ENCODE measurements around the gene AFP. TPM values are rescaled to one million over a fixed set of nuclear protein-coding genes. Genes with fewer than 3 reads are reported as not detected.

AFP gene
- total and polyA plus RNA-seq, 2 of the 13 experiments (the other 11 are each of a cell fraction or from before 2014, with no cell fraction given) = 9,434 to 13,105 TPM

DNA sequence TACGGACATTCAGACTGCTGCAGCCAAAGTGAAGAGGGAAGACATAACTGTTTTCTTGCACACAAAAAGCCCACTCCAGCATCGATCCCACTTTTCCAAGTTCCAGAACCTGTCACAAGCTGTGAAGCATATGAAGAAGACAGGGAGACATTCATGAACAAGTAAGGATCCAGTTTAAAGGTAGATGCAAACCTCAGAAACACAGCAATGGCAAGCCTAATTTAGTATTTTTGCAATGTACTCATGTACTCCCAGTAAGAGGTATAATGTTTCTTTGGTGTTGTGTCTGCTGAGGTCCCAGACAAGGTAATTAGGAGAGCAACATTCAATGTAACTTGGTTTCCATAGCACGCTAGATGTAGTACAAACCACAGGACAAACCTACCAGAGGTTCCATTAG is 4.6 kb downstream of the AFP start (continued):
- TF ChIP-seq, protein P1, sequence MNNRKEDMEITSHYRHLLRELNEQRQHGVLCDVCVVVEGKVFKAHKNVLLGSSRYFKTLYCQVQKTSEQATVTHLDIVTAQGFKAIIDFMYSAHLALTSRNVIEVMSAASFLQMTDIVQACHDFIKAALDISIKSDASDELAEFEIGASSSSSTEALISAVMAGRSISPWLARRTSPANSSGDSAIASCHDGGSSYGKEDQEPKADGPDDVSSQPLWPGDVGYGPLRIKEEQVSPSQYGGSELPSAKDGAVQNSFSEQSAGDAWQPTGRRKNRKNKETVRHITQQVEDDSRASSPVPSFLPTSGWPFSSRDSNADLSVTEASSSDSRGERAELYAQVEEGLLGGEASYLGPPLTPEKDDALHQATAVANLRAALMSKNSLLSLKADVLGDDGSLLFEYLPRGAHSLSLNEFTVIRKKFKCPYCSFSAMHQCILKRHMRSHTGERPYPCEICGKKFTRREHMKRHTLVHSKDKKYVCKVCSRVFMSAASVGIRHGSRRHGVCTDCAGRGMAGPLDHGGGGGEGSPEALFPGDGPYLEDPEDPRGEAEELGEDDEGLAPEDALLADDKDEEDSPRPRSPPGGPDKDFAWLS (CRISPR knock-in tag; IDR thresholded peaks at IDR 0.05; ENCODE audit: borderline replicate concordance) = no peak
- TF ChIP-seq AGO1 (IDR thresholded peaks at IDR 0.05; ENCODE audit: low read depth, low read length, poor library complexity, severe bottlenecking) (no peak), SSRP1 (CRISPR knock-in tag; IDR thresholded peaks at IDR 0.05) (peak; percentile 99; the same call in 1 of the 2 replicates), RAD21 (CRISPR knock-in tag; IDR thresholded peaks at IDR 0.05) (no peak), ZC3H13 (CRISPR knock-in tag; IDR thresholded peaks at IDR 0.05) (0 out of 2 replicates have a peak, but pooled peaks have one; percentile 30), POLR2A (IDR thresholded peaks at IDR 0.05; ENCODE audit: insufficient read depth in 1 of 2, low read depth in 2 of 2, low read length in 2 of 2) (peak; percentile 33 to 69; a peak in 2 of 4 replicates), TBL1XR1 (IDR thresholded peaks at IDR 0.05; ENCODE audit: borderline replicate concordance, low read length, partially characterized antibody) (no peak), RBFOX2 (IDR thresholded peaks at IDR 0.05; ENCODE audit: low read depth, low read length) (peak; percentile 68; the same call in 1 of the 2 replicates), ZNF256 (CRISPR knock-in tag; conservative IDR thresholded peaks at IDR 0.05) (no peak), ZNF772 (CRISPR knock-in tag; IDR thresholded peaks at IDR 0.05) (no peak), ZNF724P (CRISPR knock-in tag; IDR thresholded peaks at IDR 0.05; ENCODE audit: borderline replicate concordance) (no peak), KLF12 (CRISPR knock-in tag; IDR thresholded peaks at IDR 0.05; ENCODE audit: borderline replicate concordance) (no peak), CENPT (CRISPR knock-in tag; IDR thresholded peaks at IDR 0.05; ENCODE audit: low read depth) (no peak), ZNF24 (IDR thresholded peaks at IDR 0.05) (no peak), HIVEP1 (CRISPR knock-in tag; IDR thresholded peaks at IDR 0.05) (no peak), ZNF558 (CRISPR knock-in tag; IDR thresholded peaks at IDR 0.05; ENCODE audit: borderline replicate concordance) (no peak), ZNF350 (CRISPR knock-in tag; IDR thresholded peaks at IDR 0.05; ENCODE audit: borderline replicate concordance, low read depth) (no peak), SNAI1 (CRISPR knock-in tag; IDR thresholded peaks at IDR 0.05; ENCODE audit: borderline replicate concordance) (no peak), SMARCC2 (IDR thresholded peaks at IDR 0.05) (no peak), HOXD1 (CRISPR knock-in tag; IDR thresholded peaks at IDR 0.05) (no peak), ESRRA (CRISPR knock-in tag; IDR thresholded peaks at IDR 0.05; ENCODE audit: low read depth) (no peak)
- TF ChIP-seq, protein P2, sequence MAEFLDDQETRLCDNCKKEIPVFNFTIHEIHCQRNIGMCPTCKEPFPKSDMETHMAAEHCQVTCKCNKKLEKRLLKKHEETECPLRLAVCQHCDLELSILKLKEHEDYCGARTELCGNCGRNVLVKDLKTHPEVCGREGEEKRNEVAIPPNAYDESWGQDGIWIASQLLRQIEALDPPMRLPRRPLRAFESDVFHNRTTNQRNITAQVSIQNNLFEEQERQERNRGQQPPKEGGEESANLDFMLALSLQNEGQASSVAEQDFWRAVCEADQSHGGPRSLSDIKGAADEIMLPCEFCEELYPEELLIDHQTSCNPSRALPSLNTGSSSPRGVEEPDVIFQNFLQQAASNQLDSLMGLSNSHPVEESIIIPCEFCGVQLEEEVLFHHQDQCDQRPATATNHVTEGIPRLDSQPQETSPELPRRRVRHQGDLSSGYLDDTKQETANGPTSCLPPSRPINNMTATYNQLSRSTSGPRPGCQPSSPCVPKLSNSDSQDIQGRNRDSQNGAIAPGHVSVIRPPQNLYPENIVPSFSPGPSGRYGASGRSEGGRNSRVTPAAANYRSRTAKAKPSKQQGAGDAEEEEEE (CRISPR knock-in tag; IDR thresholded peaks at IDR 0.05; ENCODE audit: borderline replicate concordance) = no peak
- TF ChIP-seq, protein P3, sequence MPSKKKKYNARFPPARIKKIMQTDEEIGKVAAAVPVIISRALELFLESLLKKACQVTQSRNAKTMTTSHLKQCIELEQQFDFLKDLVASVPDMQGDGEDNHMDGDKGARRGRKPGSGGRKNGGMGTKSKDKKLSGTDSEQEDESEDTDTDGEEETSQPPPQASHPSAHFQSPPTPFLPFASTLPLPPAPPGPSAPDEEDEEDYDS (CRISPR knock-in tag; IDR thresholded peaks at IDR 0.05) = no peak
- TF ChIP-seq, protein P4, sequence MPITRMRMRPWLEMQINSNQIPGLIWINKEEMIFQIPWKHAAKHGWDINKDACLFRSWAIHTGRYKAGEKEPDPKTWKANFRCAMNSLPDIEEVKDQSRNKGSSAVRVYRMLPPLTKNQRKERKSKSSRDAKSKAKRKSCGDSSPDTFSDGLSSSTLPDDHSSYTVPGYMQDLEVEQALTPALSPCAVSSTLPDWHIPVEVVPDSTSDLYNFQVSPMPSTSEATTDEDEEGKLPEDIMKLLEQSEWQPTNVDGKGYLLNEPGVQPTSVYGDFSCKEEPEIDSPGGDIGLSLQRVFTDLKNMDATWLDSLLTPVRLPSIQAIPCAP (CRISPR knock-in tag; IDR thresholded peaks at IDR 0.05; ENCODE audit: low read depth) = no peak
- TF ChIP-seq, protein P5, sequence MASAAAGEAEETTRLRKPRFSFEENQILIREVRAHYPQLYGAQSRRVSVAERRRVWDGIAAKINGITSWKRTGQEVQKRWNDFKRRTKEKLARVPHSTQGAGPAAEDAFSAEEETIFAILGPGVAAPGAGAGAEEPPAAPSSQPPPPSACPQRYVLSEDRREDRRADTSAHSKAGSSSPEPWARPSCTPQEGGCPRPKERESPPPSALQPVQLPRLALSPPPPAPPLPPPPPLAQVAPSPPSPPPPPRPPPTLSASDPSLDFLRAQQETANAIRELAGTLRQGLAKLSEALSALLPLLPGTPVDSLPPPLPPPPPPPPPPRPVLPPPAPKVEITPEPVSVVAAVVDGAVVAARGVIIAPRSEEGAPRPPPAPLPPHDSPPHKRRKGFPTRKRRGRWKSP (CRISPR knock-in tag; IDR thresholded peaks at IDR 0.05) = no peak
